GM12878 (cell line): ENCODE measurements around the gene NRAS. TPM values are rescaled to one million over a fixed set of nuclear protein-coding genes. Genes with fewer than 3 reads are reported as not detected.

Source experiments
- CBFB ChIP-seq: IDR thresholded peaks from 2 replicates; pipeline ENCODE4 v1.6.1; 2016; ENCODE audit warnings: antibody characterized with exemption, low read depth
- E2F8 ChIP-seq: fragments of 450-650 bp; IDR thresholded peaks from 2 replicates; pipeline ENCODE4 v1.6.1; 2018; ENCODE audit warnings: mild to moderate bottlenecking, low read depth, moderate library complexity; ENCODE audit not compliant: partially characterized antibody
- EGR1 ChIP-seq, 2 experiments: IDR thresholded peaks; 1 replicate in 1 of 2; 2 replicates in 1 of 2; pipeline ENCODE4 v1.6.1; 2011 to 2012; ENCODE audit warnings: low read depth in 2 of 2, low read length in 2 of 2, borderline replicate concordance in 1 of 2, mild to moderate bottlenecking in 1 of 2, moderate library complexity in 1 of 2
- GATAD2B ChIP-seq: fragments of 450-650 bp; conservative IDR thresholded peaks from 2 replicates; pipeline ENCODE4 v1.6.1; 2017; ENCODE audit warnings: low read depth, mild to moderate bottlenecking, moderate library complexity
- KAT2A ChIP-seq: conservative IDR thresholded peaks from 2 replicates; pipeline ENCODE4 v1.6.1; 2011; ENCODE audit warnings: low read depth, low read length; ENCODE audit not compliant: control insufficient read depth
- POLR2A ChIP-seq: IDR thresholded peaks from 2 replicates; pipeline ENCODE4 v1.6.1; 2011; ENCODE audit warnings: low read depth, mild to moderate bottlenecking, low read length
- ZNF24 ChIP-seq: fragments of 450-650 bp; IDR thresholded peaks from 2 replicates; pipeline ENCODE4 v1.6.1; 2017; ENCODE audit warnings: antibody characterized with exemption, mild to moderate bottlenecking
- ZNF384 ChIP-seq: IDR thresholded peaks from 2 replicates; pipeline ENCODE4 v1.6.1; 2012; ENCODE audit warnings: low read depth, mild to moderate bottlenecking, low read length, improper control_type of control experiment, borderline replicate concordance
- polyA plus RNA-seq, 11 experiments: library from polyadenylated mRNA; depleted of rRNA in 4 of 11; unstranded in 6 of 11; stranded (reverse) in 5 of 11; fragments of >200 nt; fragmentation: Nextera tagmentation in 4 of 11; fragmentation: Illumina TruSeq in 1 of 11; extraction: Ambion mirVana in 4 of 11; extraction: Trizol in 1 of 11; gene quantifications; 1 replicate in 1 of 11; 2 replicates in 10 of 11; pipeline versions ENCODE4 v1.2.1 to v1.2.3, GENCODE V29; 2011 to 2016; ENCODE audit warnings: inconsistent platforms in 2 of 11, missing spikeins in 2 of 11, low read depth in 1 of 11
- total RNA-seq, 4 experiments: library from RNA; depleted of rRNA in 3 of 4; stranded (reverse); fragments of >200 nt in 3 of 4; fragmentation: Illumina TruSeq in 1 of 4; extraction: Trizol in 1 of 4; gene quantifications; 2 replicates each; pipeline versions ENCODE4 v1.2.1 to v1.2.3, GENCODE V29; 2013 to 2021

Gene NRAS
- total and polyA plus RNA-seq, 10 of the 15 experiments (the other 5 are each of a cell fraction or from before 2014, with no cell fraction given), result 31.7 to 73.2 (median 66.2) TPM

- no peak for TF ChIP-seq E2F8
- no peak for TF ChIP-seq EGR1 (IDR thresholded peaks at IDR 0.05; ENCODE audit: borderline replicate concordance in 1 of 2, low read depth in 2 of 2, low read length in 2 of 2)
- TF ChIP-seq KAT2A, result no peak
- TF ChIP-seq ZNF384, result 0 out of 2 replicates have a peak, but pooled peaks have one; percentile 17
- no peak for TF ChIP-seq CBFB
- TF ChIP-seq ZNF24, result no peak
- TF ChIP-seq GATAD2B, result no peak
- no peak for TF ChIP-seq POLR2A
Measured at GRCh38 chr1:114756009-114756892, 39.7 kb upstream of the NRAS start (continued).
